ENCODE measurements around the gene BCL7B. TPM values are rescaled to one million over a fixed set of nuclear protein-coding genes. Genes with fewer than 3 reads are reported as not detected.
"Not testable (repeated sequence)": the region's sequence is repeated elsewhere in the genome, so short reads cannot be mapped to it uniquely, and the experiment has no call there.

The BCL7B gene
- polyA plus RNA-seq, 1 donor (not counting 4 experiments of a cell fraction or from before 2014, with no cell fraction given): 41.0 TPM

DNA sequence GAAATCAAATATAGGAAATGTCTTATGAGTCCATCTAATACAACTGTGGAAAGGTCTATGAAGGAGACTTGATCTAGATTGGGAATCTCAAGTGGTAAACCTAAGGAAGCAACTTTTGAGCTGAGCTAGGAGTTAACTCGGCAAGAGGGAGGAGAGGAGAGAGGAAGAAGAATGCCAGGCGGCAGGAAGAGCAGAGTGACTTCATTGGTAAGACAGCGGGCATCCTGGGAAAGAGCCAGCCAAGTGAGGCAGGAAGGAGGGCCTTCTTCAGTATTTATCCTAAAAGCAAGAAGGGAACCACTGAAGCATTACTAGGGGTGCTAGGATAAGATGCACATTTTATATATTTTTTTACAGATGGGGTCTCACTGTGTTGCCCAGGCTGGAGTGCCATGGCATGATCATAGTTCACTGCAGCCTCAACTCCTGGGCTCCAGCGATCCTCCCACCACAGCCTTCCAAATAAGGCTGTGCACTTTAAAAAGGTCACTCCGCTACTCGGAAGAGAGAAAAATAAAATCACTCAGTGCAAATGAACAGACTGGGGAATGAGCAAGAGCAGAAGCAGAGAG lies 2.0 kb downstream of the BCL7B start:
- DNase-seq (ENCODE audit: low read depth, low spot score) (no peak), FAIRE-seq (peak; percentile 17)
- dilution Hi-C loops (cut with MboI; ENCODE audit: extremely low pct_ligation_motif_present, low sequenced_read_pairs): no loop called here
- peak overlapping the region; percentile 86 for H3K4me2 ChIP-seq (ENCODE audit: control insufficient read depth, extremely low read depth, insufficient read depth, low read depth, low read length)
- H3K4me3 ChIP-seq (ENCODE audit: control insufficient read depth in 2 of 3, extremely low read depth in 1 of 3, insufficient read depth in 2 of 3, low read depth in 1 of 3, low read length in 3 of 3): peak overlapping the region; percentile 70 to 96 (median 82)
- H2AFZ ChIP-seq (ENCODE audit: control insufficient read depth, low read length): no peak overlapping the region
- peak overlapping the region; percentile 92 for H3K9ac ChIP-seq (ENCODE audit: control insufficient read depth, extremely low read depth, insufficient read depth, low read length)
- H4K20me1 ChIP-seq (ENCODE audit: control insufficient read depth, extremely low read depth, insufficient read depth, low read length): peaks cover 6% of the 10 kb centered on the region
- no peaks in the 10 kb centered on the region for H3K27me3 ChIP-seq (ENCODE audit: control insufficient read depth, extremely low read depth, insufficient read depth, low read length)
- peaks cover 53% of the 10 kb centered on the region for H3K79me2 ChIP-seq (ENCODE audit: control insufficient read depth, insufficient read depth, low read length)
- TF ChIP-seq, protein P1, sequence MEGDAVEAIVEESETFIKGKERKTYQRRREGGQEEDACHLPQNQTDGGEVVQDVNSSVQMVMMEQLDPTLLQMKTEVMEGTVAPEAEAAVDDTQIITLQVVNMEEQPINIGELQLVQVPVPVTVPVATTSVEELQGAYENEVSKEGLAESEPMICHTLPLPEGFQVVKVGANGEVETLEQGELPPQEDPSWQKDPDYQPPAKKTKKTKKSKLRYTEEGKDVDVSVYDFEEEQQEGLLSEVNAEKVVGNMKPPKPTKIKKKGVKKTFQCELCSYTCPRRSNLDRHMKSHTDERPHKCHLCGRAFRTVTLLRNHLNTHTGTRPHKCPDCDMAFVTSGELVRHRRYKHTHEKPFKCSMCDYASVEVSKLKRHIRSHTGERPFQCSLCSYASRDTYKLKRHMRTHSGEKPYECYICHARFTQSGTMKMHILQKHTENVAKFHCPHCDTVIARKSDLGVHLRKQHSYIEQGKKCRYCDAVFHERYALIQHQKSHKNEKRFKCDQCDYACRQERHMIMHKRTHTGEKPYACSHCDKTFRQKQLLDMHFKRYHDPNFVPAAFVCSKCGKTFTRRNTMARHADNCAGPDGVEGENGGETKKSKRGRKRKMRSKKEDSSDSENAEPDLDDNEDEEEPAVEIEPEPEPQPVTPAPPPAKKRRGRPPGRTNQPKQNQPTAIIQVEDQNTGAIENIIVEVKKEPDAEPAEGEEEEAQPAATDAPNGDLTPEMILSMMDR (optimal IDR thresholded peaks at IDR 0.05 in 1 of 3, IDR thresholded peaks at IDR 0.05 in 1 of 3, conservative IDR thresholded peaks at IDR 0.05 in 1 of 3; ENCODE audit: extremely low read depth in 1 of 3, insufficient read depth in 2 of 3, low read length in 3 of 3): no peak
- no peak for TF ChIP-seq EZH2 (IDR thresholded peaks at IDR 0.05; ENCODE audit: low read length)
- peaks cover 3 to 8% of the 10 kb centered on the region in 2 experiments for H3K36me3 ChIP-seq (ENCODE audit: control insufficient read depth in 2 of 2, extremely low read depth in 1 of 2, insufficient read depth in 2 of 2, low read length in 2 of 2)
- H3K27ac ChIP-seq (ENCODE audit: control insufficient read depth, insufficient read depth, low read length): peak overlapping the region; percentile 50
- H3K9me1 ChIP-seq (ENCODE audit: control insufficient read depth, extremely low read depth, insufficient read depth, low read length): peaks cover 6% of the 10 kb centered on the region
- no peaks in the 10 kb centered on the region for H3K9me3 ChIP-seq (ENCODE audit: control insufficient read depth, low read depth, low read length)
- H3K4me1 ChIP-seq (ENCODE audit: control insufficient read depth, extremely low read depth, insufficient read depth, low read length): peaks cover 25% of the 10 kb centered on the region

DNA sequence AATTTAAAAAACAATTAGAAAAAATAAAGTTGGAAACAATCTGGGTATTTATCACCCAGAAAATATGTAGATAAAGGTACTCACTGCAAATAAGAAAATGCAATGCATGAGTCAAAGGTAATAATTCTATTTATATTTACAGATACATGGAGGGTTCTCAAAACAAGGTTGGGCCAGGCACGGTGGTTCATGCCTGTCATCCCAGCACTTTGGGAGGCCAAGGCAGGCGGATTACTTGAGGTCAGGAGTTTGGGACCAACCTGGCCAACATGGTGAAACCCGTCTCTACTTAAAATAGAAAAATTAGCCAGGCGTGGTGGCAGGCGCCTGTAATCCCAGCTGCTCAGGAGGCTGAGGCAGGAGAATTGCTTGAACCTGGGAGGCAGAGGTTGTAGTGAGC lies 7.4 kb downstream of the BCL7B start:
- H4K20me1 ChIP-seq (ENCODE audit: control insufficient read depth, extremely low read depth, insufficient read depth, low read length); DNase-seq (ENCODE audit: low read depth, low spot score); H3K4me3 ChIP-seq (ENCODE audit: control insufficient read depth in 2 of 3, extremely low read depth in 1 of 3, insufficient read depth in 2 of 3, low read depth in 1 of 3, low read length in 3 of 3); dilution Hi-C loops (cut with MboI; ENCODE audit: extremely low pct_ligation_motif_present, low sequenced_read_pairs); H2AFZ ChIP-seq (ENCODE audit: control insufficient read depth, low read length); H3K4me1 ChIP-seq (ENCODE audit: control insufficient read depth, extremely low read depth, insufficient read depth, low read length); H3K27ac ChIP-seq (ENCODE audit: control insufficient read depth, insufficient read depth, low read length); H3K27me3 ChIP-seq (ENCODE audit: control insufficient read depth, extremely low read depth, insufficient read depth, low read length); H3K9me1 ChIP-seq (ENCODE audit: control insufficient read depth, extremely low read depth, insufficient read depth, low read length); H3K9ac ChIP-seq (ENCODE audit: control insufficient read depth, extremely low read depth, insufficient read depth, low read length); FAIRE-seq; H3K9me3 ChIP-seq (ENCODE audit: control insufficient read depth, low read depth, low read length); H3K4me2 ChIP-seq (ENCODE audit: control insufficient read depth, extremely low read depth, insufficient read depth, low read depth, low read length): not testable (repeated sequence)
- peaks cover 75% of the 10 kb centered on the region for H3K79me2 ChIP-seq (ENCODE audit: control insufficient read depth, insufficient read depth, low read length)
- peaks cover 8 to 13% of the 10 kb centered on the region in 2 experiments for H3K36me3 ChIP-seq (ENCODE audit: control insufficient read depth in 2 of 2, extremely low read depth in 1 of 2, insufficient read depth in 2 of 2, low read length in 2 of 2)

DNA sequence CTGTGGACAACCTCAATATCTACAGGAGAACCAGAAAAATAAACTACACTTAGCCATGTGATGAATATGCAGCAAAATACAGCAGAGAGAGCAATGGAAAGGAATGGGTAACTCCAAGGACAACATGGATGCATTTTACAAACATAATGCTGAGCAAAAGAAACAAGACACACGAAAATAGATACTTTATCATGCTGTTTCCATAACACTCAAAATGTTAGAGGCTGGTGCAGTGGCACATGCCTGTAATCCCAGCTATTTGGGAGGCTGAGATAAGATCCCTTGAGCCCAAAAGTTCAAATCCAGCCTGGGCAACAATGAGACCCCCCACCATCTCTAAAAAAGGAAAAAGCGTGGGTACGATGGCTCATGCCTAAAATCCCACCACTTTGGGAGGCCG lies 8.3 kb downstream of the BCL7B start:
- H4K20me1 ChIP-seq (ENCODE audit: control insufficient read depth, extremely low read depth, insufficient read depth, low read length): peaks cover 2% of the 10 kb centered on the region
- H3K27ac ChIP-seq (ENCODE audit: control insufficient read depth, insufficient read depth, low read length): no peak overlapping the region
- no peaks in the 10 kb centered on the region for H3K27me3 ChIP-seq (ENCODE audit: control insufficient read depth, extremely low read depth, insufficient read depth, low read length)
- H3K4me1 ChIP-seq (ENCODE audit: control insufficient read depth, extremely low read depth, insufficient read depth, low read length): no peaks in the 10 kb centered on the region
- H2AFZ ChIP-seq (ENCODE audit: control insufficient read depth, low read length): no peak overlapping the region
- H3K79me2 ChIP-seq (ENCODE audit: control insufficient read depth, insufficient read depth, low read length): peaks cover 71% of the 10 kb centered on the region
- peaks cover 8 to 10% of the 10 kb centered on the region in 2 experiments for H3K36me3 ChIP-seq (ENCODE audit: control insufficient read depth in 2 of 2, extremely low read depth in 1 of 2, insufficient read depth in 2 of 2, low read length in 2 of 2)
- H3K9ac ChIP-seq (ENCODE audit: control insufficient read depth, extremely low read depth, insufficient read depth, low read length): no peak overlapping the region
- H3K4me3 ChIP-seq (ENCODE audit: control insufficient read depth in 2 of 3, extremely low read depth in 1 of 3, insufficient read depth in 2 of 3, low read depth in 1 of 3, low read length in 3 of 3): no peak overlapping the region
- H3K4me2 ChIP-seq (ENCODE audit: control insufficient read depth, extremely low read depth, insufficient read depth, low read depth, low read length): no peak overlapping the region
- DNase-seq (ENCODE audit: low read depth, low spot score) (no peak), FAIRE-seq (no peak)
- no peaks in the 10 kb centered on the region for H3K9me3 ChIP-seq (ENCODE audit: control insufficient read depth, low read depth, low read length)
- TF ChIP-seq, protein P1 (optimal IDR thresholded peaks at IDR 0.05 in 1 of 3, IDR thresholded peaks at IDR 0.05 in 1 of 3, conservative IDR thresholded peaks at IDR 0.05 in 1 of 3; ENCODE audit: extremely low read depth in 1 of 3, insufficient read depth in 2 of 3, low read length in 3 of 3): no peak
- dilution Hi-C loops (cut with MboI; ENCODE audit: extremely low pct_ligation_motif_present, low sequenced_read_pairs): no loop called here
- no peaks in the 10 kb centered on the region for H3K9me1 ChIP-seq (ENCODE audit: control insufficient read depth, extremely low read depth, insufficient read depth, low read length)
